Renal cortical epithelial cell (primary cell): ENCODE results near the gene RBM39. TPM values are rescaled to one million over a fixed set of nuclear protein-coding genes. Genes with fewer than 3 reads are reported as not detected.
"Not testable (repeated sequence)": the region's sequence is repeated elsewhere in the genome, so short reads cannot be mapped to it uniquely, and the experiment has no call there.

Experiments used
- DNase-seq: peaks from one replicate; pipeline ENCODE4 v3.0.0-alpha.2; 2011; ENCODE audit warnings: low read depth
- total RNA-seq: library from RNA; depleted of rRNA; stranded (reverse); fragments of >200 nt; gene quantifications from 2 replicates; pipeline ENCODE4 v1.2.3, GENCODE V29; 2014

RBM39 gene
- total RNA-seq, 1 donor from 2014 or later = 322 TPM

DNA sequence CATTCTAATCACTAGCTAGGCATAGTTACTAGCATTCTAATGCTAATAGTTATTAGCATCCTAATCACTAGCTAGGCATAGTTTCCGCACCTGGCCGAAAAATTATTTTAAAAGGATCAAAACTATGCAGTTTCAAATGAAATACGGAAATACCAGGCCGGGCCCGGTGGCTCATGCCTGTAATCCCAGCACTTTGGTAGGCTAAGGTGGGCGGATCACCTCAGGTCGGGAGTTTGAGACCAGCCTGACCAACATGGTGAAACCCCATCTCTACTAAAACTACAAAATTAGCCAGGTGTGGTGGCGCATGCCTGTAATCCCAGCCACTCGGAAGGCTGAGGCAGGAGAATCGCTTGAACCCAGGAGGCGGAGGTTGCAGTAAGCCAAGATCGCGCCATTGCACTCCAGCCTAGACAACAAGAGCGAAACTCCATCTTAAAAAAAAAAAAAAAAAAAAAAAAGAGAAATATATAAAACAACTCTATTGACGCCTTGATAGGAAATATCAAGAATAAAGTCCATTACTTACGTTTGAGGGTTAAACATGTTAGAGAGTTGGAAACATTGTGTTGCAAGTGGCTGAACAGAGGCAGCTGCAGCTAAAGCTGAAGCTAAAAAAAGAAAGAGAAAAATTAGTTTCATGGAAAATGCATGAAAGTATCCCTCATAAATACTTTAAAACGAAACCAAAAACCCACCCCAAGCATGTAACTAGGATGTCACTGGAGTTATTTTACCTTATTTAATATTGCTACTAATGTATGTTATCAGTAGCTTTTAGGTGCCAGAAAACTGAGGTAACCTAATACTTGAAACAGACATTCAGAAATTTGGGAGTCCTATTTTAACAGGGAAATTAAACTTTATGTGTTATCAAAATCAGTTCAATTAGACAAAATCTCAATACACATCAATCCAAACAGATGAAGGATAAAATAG lies 35.2 kb downstream of the RBM39 start:
- DNase-seq = not testable (repeated sequence)

DNA sequence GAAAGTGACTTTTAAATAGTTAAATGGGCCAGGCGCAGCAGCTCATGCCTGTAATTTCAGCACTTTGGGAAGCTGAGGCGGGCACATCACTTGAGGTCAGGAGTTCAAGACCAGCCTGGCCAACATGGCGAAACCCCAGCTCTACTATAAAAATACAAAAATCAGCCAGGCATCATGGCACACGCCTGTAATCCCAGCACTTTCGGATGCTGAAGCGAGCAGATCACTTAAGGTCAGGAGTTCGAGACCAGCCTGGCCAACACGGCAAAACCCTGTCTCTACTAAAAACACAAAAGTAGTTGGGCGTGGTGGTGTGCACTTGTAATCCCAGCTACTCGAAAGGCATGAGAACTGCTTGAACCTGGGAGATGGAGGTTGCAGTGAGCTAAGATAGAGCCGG lies 36.2 kb downstream of the RBM39 start:
- DNase-seq = not testable (repeated sequence)

DNA sequence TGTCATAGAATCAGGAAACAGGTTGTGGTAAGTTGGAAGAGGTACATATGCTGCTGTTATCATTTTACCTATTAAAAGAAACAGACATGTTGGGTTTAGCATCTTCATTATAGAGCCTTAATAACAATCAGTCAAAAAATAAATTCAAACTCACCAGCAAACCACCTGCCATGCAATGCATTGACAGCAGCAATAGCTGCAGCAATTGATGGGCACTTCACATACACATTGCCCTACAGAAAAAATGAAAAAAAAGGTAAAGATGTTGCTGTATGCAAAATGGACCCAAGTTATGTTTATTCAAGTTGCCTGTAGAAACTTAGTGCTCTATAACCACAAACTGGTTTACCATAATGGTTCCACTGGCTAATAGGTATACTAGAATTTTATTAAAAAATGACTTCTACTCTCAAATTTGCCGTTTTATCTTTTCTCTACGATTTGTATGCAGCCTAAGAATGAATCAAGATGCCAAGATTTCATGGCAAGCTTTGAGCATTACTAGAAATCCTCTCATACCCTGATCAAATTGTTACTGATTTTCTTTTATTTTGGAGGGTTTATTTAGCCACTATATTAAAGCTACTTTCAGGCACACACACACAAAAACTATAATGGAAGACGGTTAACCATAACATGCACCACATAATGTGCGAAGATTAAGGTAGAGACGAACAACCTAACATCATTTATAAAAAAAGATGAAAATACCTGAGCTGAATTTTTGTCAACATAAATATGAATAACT lies 37.4 kb downstream of the RBM39 start:
- DNase-seq = no peak

DNA sequence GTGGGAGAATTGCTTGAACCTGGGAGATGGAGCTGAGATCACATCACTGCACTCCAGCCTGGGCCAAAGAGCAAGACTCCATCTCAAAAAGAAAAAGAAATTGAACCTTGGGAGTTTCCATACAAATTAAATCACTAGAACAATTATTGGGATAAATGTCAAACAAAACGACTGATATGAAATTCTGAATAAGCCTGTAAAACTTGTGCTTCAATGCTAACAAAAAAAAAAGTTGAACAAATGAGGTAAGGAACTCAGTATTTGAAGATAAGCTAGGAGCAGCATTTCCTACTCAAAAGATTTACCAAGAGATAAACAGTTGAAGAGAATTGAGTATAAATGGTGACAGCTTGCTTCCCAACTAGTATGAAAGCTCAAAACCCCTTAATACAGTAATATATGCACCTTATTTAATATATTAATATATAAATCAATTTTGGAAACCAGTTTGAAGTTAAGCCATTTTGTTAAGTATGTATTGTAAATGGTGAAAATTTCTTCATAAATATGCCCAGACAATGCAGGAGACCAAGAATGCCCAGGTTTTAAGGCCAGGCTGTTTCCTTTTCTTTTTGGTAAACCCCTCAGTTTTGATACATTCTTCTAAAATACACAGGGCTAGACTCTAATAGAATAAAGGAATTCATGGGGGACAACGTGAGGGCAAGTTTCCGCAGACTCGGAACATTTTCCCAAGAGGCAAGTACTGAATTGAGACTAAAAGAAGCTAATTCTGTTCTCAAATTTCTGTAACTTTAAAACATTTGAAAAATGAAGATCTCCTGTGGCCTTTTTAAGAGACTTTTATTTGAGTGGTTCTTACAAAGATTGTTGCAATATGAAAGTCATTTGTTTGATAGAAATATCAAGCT lies 39.0 kb downstream of the RBM39 start:
- DNase-seq = no peak

DNA sequence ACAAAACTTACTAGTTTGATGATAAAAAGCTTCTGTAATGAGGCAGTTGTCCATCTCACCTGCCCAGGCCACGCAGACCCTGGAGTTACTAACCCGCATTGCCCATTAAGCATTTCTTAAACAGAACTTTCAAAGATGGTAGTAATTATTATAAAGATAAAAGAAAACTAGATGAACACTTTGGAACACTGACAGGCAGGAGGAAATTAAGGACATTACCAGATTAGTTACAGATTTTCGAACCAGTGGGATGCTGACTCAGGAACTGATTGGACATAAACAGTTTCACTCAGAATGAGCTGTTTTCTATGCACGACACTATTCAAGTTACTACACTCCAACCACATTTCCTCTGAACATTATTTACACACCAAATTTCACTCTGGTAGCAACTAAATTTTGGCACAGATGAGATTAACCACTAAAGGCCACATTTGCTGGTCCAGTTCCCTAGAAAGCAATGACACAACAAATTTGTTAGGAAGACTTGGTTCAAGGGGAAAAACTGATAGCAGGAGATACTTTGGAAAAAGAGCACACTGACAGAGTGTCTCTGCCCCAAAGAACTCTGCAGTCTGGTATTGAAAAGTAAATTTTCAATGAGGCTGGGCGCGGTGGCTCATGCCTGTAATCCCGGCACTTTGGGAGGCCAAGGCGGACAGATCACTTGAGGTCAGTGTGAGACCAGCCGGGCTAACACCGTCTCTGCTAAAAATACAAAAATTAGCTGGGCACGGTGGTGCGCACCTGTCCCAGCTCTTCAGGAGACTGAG lies 39.8 kb downstream of the RBM39 start:
- DNase-seq = no peak

GRCh38 chr20:35700625-35701148 lies 41.4 kb downstream of the RBM39 start:
- DNase-seq = no peak

- no peak for DNase-seq
These were observed 42.0 kb downstream of the RBM39 start for GRCh38 chr20:35699957-35700624.

DNA sequence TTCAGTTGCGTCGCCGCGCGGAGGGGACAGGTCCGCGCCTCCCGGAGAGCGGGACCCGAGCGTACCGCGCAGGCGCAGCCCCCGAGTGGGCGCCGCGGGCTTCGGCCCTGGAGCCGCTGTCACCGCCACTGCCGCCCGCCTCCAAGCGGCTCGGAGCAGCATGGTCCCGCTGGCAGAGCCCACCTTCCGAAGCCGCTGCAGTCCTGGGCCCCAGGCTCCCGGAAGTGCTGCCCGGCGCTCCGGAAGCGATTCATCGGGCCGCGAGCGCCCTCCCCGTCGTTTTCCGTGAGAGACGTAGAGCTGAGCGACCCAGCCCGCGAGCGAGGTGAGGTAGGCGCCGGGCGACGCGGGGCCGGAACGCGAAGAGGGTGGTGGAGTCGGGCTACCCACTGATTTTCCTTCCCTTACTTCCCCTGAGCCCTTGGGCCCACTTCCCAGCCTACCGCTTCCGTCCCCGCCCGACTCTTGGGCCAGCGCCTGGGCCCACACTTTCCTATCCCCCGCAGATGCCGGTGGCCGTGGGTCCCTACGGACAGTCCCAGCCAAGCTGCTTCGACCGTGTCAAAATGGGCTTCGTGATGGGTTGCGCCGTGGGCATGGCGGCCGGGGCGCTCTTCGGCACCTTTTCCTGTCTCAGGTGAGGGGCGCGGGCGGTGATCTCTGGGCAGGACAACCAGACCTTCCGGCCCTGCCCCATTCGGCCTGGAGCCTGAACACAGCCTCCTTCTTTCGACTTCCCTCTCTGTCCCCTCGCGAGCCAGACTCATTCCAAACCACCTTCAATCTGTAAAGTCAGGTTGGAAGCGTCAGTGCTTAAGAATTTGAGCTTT lies 42.7 kb downstream of the RBM39 start, which contains the start of the genes NFS1 and ROMO1:
Gene NFS1, minus strand, starts transcription at position 226 of the 830 bp plus-strand sequence. Its CDS starts 64 bp downstream, at position 162.
Gene ROMO1, plus strand, starts transcription at position 279 of the 830 bp plus-strand sequence. Its CDS starts 228 bp downstream, at position 507.
- DNase-seq = peak; percentile 46

DNA sequence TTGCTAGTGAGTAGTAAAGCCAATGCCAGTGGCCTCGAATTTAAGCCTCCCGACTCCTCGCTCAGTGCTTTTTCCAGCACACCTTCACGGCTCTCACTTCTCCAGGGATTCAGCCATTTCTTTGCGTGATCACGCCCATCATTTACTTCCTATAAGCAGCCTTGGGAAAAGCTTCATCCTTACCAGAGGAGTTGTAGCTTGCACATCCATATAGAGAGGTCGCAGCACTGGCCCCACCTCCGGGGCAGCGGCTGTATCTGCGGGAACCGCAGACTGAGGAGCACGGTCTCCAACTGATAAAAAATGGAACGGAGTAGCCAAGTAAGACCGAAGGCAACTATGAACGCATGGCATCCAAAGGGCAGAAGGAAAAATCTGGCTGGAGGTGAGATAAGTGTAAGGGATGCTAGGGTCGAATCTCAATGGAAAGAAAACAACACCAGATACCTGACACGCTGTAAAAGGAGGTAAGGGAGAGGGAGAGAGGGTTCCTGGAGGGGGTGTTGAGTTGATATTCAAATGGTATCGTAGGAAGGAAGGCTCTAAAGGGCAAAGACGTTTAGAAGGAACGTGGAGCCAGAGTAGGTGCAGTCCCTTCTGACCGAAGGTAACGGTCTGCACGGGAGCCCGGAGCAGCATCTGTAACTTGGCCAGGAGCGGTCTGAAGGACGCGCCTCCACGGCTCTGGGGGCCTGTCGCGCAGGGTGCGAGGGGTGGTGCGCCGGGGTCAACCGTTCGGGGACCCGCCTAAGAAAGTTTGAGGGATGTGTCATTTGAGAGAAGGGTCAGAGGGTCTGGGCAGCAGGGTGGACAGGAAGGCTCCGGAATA lies 43.5 kb downstream of the RBM39 start:
- DNase-seq = no peak

DNA sequence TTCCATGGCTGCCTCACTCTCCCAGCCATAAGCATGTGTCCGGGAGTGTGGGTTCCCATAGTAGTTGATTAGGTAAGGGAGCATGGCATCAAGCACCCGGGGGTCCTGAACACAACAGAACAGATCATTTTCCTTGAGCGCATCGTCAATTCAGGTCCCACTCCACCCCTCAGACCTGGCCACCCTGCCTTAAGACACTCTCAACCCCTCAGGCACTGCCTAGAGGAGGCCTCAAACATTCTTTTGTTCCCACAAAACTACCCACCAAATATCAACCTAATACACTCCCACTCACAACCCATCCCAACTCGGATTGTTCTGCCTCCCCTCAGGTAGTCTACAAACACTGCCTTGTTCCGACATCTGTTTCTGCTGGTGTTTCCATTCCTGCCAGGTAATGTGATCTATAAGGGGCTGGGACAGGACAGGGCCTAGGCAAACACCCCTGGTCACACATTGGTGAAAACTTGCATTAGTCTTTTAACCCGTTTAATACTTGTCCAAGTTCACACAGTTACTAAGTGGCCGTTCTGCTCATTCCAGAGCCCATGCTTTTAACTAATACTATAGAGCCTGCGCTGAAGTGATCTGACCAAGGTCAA lies 44.3 kb downstream of the RBM39 start:
- no peak for DNase-seq

GRCh38 chr20:35695978-35696377 lies 46.1 kb downstream of the RBM39 start:
- DNase-seq = no peak

- DNase-seq = no peak
These were observed 46.8 kb downstream of the RBM39 start for GRCh38 chr20:35695245-35695749.

DNA sequence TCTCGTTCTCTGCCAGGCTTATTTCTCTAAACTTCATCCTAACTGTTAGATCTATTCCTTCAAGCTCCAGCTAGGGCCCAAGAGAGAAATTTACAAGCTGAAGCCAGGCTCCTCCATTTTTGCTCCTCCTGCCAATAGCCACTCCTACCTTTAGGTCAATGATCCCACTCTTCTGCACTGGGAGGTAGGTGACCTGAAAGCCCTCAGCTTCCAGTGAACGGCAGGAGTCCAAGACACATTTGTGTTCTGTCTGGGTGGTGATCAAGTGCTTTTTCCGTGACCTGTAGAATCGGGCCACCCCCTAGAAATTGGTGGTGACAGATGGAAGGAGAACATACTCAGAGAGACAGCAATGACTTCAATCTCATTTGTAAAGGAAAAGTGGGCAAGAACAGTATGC lies 51.8 kb downstream of the RBM39 start:
- no peak for DNase-seq

DNA sequence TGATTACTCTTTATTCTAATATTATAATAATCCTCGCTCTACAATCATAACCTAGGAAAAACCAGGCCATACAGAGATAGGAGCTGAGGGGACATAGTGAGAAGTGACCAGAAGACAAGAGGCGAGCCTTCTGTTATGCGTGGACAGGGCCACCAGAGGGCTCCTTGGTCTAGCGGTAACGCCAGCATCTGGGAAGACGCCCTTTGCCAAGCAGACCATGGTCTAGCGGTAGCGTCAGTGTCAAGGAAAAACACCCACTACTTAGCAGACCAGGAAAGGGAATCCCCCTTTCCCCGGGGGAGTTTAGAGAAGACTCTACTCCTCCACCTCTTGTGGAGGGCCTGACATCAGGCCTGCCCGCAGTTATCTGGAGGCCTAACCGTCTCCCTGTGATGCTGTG lies 55.2 kb downstream of the RBM39 start:
- DNase-seq = not testable (repeated sequence)

DNA sequence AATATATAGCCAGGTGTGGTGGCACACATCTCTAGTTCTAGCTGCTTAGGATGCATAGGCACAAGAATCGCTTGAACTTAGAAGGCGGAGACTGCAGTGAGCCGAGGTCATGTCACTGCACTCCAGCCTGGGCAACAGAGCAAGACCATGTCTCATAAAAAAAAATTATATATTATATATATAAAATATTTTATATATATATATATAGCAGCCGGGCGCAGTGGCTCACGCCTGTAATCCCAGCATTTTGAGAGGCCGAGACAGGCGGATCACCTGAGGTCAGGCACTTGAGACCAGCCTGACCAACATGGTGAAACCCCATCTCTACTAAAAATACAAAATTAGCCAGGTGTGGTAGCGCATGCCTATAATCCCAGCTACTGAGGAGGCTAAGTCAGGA lies 56.7 kb downstream of the RBM39 start:
- not testable (repeated sequence) for DNase-seq

- no peak for DNase-seq
These were observed 60.1 kb downstream of the RBM39 start for GRCh38 chr20:35681960-35682359.

DNA sequence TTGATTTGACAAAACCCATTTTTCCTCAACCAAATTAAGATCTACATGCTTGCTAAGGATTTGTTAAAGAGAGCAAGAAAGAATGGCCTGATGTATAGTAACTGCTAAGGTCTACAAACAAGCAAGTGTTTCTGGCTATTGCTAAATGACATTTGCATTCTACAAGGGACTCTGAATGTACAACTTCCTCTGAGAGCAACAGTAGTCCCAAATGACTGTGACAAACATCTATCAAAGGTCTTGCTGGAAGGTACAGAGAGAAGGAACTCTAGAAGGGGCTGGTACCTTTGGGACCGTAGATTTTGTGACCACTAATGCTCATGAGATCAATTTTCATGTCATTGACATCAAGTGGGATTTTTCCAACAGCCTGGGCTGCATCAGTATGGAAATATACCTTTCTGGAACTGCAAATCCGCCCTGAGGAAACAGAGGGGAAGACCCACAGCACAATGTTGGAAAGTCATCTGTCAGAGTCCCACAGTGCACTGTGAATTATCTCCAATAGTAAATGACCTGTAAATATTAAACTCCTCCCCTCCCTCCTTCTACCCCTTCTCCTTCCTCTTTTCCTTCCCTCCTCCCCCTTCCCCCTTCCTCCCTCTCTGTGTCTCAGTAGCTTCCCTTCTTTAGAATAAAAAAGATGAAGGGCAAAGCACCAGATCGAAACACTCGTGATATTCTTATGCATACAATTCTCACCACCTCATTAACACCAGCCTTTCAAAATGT lies 61.4 kb downstream of the RBM39 start:
- no peak for DNase-seq
